Body of pancreas (tissue), 4 donors: ENCODE data around the gene OSBPL1A. TPM values are rescaled to one million over a fixed set of nuclear protein-coding genes. Genes with fewer than 3 reads are reported as not detected.

Experiments
- ATAC-seq: fragments of 150-250 bp; one replicate; pipeline ENCODE4 v1.9.1; 2016
- DNase-seq, 4 donors: peaks; one replicate each; pipeline ENCODE4 v3.0.0-alpha.2; 2019
- H3K27ac ChIP-seq, 4 donors: fragments of 200-600 bp; sonication (generic); 1 replicate in 3 of 4; 2 replicates in 1 of 4; pipeline versions ENCODE4 v1.5.1 to v1.6.1; 2016 to 2019; ENCODE audit warnings: mild to moderate bottlenecking in 1 of 4, mixed read lengths in 1 of 4, moderate library complexity in 1 of 4
- H3K27me3 ChIP-seq, 2 donors: fragments of 200-600 bp; sonication (generic); one replicate each; pipeline ENCODE4 v1.6.0; 2016; ENCODE audit warnings: mild to moderate bottlenecking in 1 of 2
- H3K36me3 ChIP-seq, 2 donors: fragments of 200-600 bp; sonication (generic); replicated peaks in 1 of 2; 2 replicates each; pipeline ENCODE4 v1.5.1; 2016; ENCODE audit warnings: low read depth in 2 of 2; ENCODE audit not compliant: insufficient read depth in 1 of 2
- H3K4me1 ChIP-seq: fragments of 200-600 bp; sonication (generic); one replicate; pipeline ENCODE4 v1.6.0; 2016
- H3K4me3 ChIP-seq, 2 donors: fragments of 200-600 bp; sonication (generic); 1 replicate in 1 of 2; 2 replicates in 1 of 2; pipeline ENCODE4 v1.5.1; 2016 to 2019
- H3K9me3 ChIP-seq, 3 donors: fragments of 200-600 bp; sonication (generic); 1 replicate in 2 of 3; 2 replicates in 1 of 3; pipeline ENCODE4 v1.5.1; 2016
- CTCF ChIP-seq, 7 experiments: fragments of 450-650 bp in 4 of 7; fragments of 200-600 bp in 3 of 7; sonication (generic) in 3 of 7; IDR thresholded peaks; one replicate each; pipeline ENCODE4 v1.5.1; 2016 to 2019; ENCODE audit warnings: antibody characterized with exemption in 7 of 7
- POLR2A ChIP-seq, 3 donors: fragments of 450-650 bp; IDR thresholded peaks; one replicate each; pipeline ENCODE4 v1.6.1; 2016; ENCODE audit warnings: antibody characterized with exemption in 3 of 3, mild to moderate bottlenecking in 2 of 3
- WGBS, 2 donors: methylation state at CpG; one replicate each; pipeline ENCODE4 v1.1.5; 2017; 5-methylcytosine and 5-hydroxymethylcytosine counted together
- intact Hi-C: fragments of 100-400 bp; cut with DNase I; formaldehyde crosslinking; loops from one replicate; pipeline ENCODE4 v1.15.1; 2023
- total RNA-seq, 2 donors: library from RNA; depleted of rRNA; stranded (reverse); fragments of >200 nt; gene quantifications; one replicate each; pipeline ENCODE4 v1.1.0, GENCODE V29; 2016

The OSBPL1A gene
- total RNA-seq, 2 donors from 2014 or later, result 20.5 to 78.4 TPM

- H3K27ac ChIP-seq, result no peak overlapping the region
- H3K27me3 ChIP-seq, result no peaks in the 10 kb centered on the region
- no peak for TF ChIP-seq CTCF (IDR thresholded peaks at IDR 0.05)
- TF ChIP-seq POLR2A (IDR thresholded peaks at IDR 0.05), result no peak
- ATAC-seq, result no peak
- no peak overlapping the region for H3K4me3 ChIP-seq
- H3K4me1 ChIP-seq, result no peaks in the 10 kb centered on the region
- no peak for DNase-seq
- H3K9me3 ChIP-seq, result no peaks in the 10 kb centered on the region
- whole genome bisulfite sequencing, 2 donors, result 84 to 85% methylated on average over 9 of the region's 9 CpGs
- intact Hi-C loops, result no loop called here
- H3K36me3 ChIP-seq, result no peaks in the 10 kb centered on the region
Observed at GRCh38 chr18:24195296-24196053, 202.1 kb downstream of the OSBPL1A start.

DNA sequence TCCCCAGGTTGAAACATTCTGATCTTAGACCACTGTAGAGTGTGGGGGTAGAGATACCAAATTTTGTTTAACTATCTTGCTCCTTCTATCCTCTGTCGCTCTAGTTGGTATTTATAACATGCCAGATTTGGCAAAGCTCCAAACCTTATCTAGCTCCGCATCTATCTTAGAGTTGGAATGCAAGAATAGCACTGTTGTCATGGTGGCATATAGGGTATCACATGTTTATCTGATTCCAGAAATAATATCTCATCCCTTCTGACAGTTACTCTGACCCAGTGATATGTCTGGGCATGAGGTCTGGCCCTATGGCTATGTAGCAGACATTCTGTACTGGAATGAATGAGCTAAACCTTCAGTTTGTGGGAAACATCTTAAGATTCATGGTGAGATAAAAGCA lies 207.0 kb downstream of the OSBPL1A start:
- H3K27ac ChIP-seq, result no peak overlapping the region
- no peak for ATAC-seq
- no peaks in the 10 kb centered on the region for H3K27me3 ChIP-seq
- WGBS, 2 donors, result 59 to 77% methylated on average over 2 of the region's 2 CpGs
- H3K4me3 ChIP-seq, result no peak overlapping the region
- TF ChIP-seq CTCF (IDR thresholded peaks at IDR 0.05) (no peak), POLR2A (IDR thresholded peaks at IDR 0.05) (no peak)
- no peaks in the 10 kb centered on the region for H3K4me1 ChIP-seq
- intact Hi-C loops, result no loop called here
- H3K9me3 ChIP-seq, result no peaks in the 10 kb centered on the region
- DNase-seq, result no peak
- no peaks in the 10 kb centered on the region for H3K36me3 ChIP-seq

GRCh38 chr18:24189664-24190346 lies 207.8 kb downstream of the OSBPL1A start:
- intact Hi-C loops, result loop anchor here (10.0 kb wide), 1 partner anchor 85 kb away; no protein-coding TSS in a partner anchor
- Histone ChIP-seq H3K27me3 (no peaks in the 10 kb centered on the region), H3K36me3 (no peaks in the 10 kb centered on the region), H3K9me3 (no peaks in the 10 kb centered on the region), H3K4me1 (no peaks in the 10 kb centered on the region), H3K4me3 (no peak overlapping the region), H3K27ac (no peak overlapping the region)
- ATAC-seq, result no peak
- no peak for DNase-seq
- 91 to 92% methylated on average over 15 of the region's 15 CpGs for WGBS, 2 donors
- no peak for TF ChIP-seq POLR2A (IDR thresholded peaks at IDR 0.05)
- no peak for TF ChIP-seq CTCF (IDR thresholded peaks at IDR 0.05)

DNA sequence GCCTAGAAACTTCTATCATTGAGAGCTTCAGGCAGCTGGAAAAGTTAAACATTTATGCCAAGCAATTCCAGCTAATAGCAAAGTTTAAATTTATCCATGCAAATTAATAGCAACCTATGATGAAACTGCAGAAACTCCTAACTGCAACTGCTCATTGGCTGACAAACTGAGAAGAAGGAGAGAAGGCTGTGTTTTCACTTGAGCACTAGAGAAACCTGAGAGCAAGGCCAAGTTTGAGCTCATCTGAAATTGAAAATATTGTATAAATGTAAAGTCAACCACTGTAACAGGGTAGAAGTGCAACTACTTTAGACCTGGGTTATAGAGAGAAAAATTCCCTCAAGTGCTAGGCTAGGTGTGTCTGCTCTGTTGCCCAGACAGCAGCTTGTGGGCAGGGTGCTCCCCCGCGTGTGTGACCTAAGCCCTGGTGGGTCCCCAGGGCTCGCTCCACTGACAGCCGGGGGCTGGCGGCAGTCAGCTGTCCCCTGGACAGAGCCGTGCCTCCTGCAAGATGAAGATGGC lies 208.6 kb downstream of the OSBPL1A start:
- H3K27me3 ChIP-seq, result no peaks in the 10 kb centered on the region
- DNase-seq (no peak), ATAC-seq (no peak)
- TF ChIP-seq POLR2A (IDR thresholded peaks at IDR 0.05) (no peak), CTCF (IDR thresholded peaks at IDR 0.05) (no peak)
- H3K9me3 ChIP-seq, result no peaks in the 10 kb centered on the region
- H3K27ac ChIP-seq, result no peak overlapping the region
- WGBS, 2 donors, result 78 to 86% methylated on average over 6 of the region's 6 CpGs
- H3K4me1 ChIP-seq, result no peaks in the 10 kb centered on the region
- H3K4me3 ChIP-seq, result no peak overlapping the region
- no peaks in the 10 kb centered on the region for H3K36me3 ChIP-seq
- intact Hi-C loops, result loop anchor here (10.0 kb wide), 1 partner anchor 86 kb away; no protein-coding TSS in a partner anchor
